Fibroblast of pulmonary artery (primary cell): ENCODE results near the gene SCYL1.
A peak's percentile ranks its signal among the peaks of the same experiment; 100 is the strongest.

ENCODE experiments used
- DNase-seq: peaks from one replicate; pipeline ENCODE4 v3.0.0-alpha.2; 2010; ENCODE audit warnings: low read depth
- H3K4me3 ChIP-seq: replicated peaks from 2 replicates; pipeline ENCODE4 v1.5.1; 2011; ENCODE audit warnings: low read depth, mild to moderate bottlenecking, control low read depth, low read length, moderate library complexity
- TF ChIP-seq, protein P1 (sequence below): IDR thresholded peaks from 2 replicates; pipeline ENCODE4 v1.5.1; 2011; ENCODE audit warnings: mild to moderate bottlenecking, control low read depth, low read length, inconsistent platforms; ENCODE audit errors: missing control alignments

Gene SCYL1

GRCh38 chr11:65541093-65541982 is 16.5 kb downstream of the SCYL1 start:
- DNase-seq: no peak
- TF ChIP-seq, protein P1, sequence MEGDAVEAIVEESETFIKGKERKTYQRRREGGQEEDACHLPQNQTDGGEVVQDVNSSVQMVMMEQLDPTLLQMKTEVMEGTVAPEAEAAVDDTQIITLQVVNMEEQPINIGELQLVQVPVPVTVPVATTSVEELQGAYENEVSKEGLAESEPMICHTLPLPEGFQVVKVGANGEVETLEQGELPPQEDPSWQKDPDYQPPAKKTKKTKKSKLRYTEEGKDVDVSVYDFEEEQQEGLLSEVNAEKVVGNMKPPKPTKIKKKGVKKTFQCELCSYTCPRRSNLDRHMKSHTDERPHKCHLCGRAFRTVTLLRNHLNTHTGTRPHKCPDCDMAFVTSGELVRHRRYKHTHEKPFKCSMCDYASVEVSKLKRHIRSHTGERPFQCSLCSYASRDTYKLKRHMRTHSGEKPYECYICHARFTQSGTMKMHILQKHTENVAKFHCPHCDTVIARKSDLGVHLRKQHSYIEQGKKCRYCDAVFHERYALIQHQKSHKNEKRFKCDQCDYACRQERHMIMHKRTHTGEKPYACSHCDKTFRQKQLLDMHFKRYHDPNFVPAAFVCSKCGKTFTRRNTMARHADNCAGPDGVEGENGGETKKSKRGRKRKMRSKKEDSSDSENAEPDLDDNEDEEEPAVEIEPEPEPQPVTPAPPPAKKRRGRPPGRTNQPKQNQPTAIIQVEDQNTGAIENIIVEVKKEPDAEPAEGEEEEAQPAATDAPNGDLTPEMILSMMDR: no peak

GRCh38 chr11:65542738-65543390 is 18.0 kb downstream of the SCYL1 start:
- TF ChIP-seq, protein P1: no peak
- no peak for DNase-seq
- H3K4me3 ChIP-seq: no peak overlapping the region

More at GRCh38 chr11:65541093-65541982, 16.5 kb downstream of the SCYL1 start:
- H3K4me3 ChIP-seq: peak overlapping the region; percentile 55

- DNase-seq: no peak
- no peak overlapping the region for H3K4me3 ChIP-seq
- TF ChIP-seq, protein P1: no peak
Observed at GRCh38 chr11:65545853-65546216, 21.0 kb downstream of the SCYL1 start.

GRCh38 chr11:65546217-65546958 is 21.5 kb downstream of the SCYL1 start:
- DNase-seq: no peak
- TF ChIP-seq, protein P1: no peak
- no peak overlapping the region for H3K4me3 ChIP-seq

- TF ChIP-seq, protein P1: no peak
- no peak overlapping the region for H3K4me3 ChIP-seq
- no peak for DNase-seq
Observed at GRCh38 chr11:65547446-65548125, 22.7 kb downstream of the SCYL1 start.

DNA sequence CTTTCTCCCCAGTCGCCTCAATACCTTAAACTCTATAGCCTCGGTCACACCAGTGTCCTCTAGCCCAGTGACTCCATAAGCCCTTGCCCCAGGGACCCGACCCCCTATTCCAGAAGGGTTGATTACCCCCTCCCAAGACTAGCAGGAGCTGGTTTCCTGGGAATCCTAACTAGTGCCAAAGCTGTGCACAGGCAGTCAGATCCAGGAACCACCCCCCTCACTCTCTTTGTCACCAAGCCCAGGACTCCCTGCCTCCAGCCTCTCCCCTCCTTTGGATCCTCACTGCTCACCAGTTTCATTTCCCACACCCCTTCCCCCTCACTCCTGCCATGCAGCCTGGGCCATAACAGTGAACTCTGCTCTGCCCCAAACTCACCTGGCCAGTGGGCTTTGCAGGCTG is 23.5 kb downstream of the SCYL1 start:
- TF ChIP-seq, protein P1: no peak
- H3K4me3 ChIP-seq: no peak overlapping the region
- DNase-seq: no peak
